C4-2B (cell line): Measurements from ENCODE around the gene NSD2.

Experiments used
- H3K27ac ChIP-seq: fragments of 450-650 bp; 2 replicates; pipeline ENCODE4 v1.5.1; 2017
- ZFX ChIP-seq: fragments of 450-650 bp; IDR thresholded peaks from 2 replicates; pipeline ENCODE4 v1.6.1; 2017
- TF ChIP-seq, protein P1 (sequence below): fragments of 450-650 bp; conservative IDR thresholded peaks from 2 replicates; pipeline ENCODE4 v1.5.1; 2017; ENCODE audit warnings: mild to moderate bottlenecking

NSD2 gene

GRCh38 chr4:1870578-1871443 is at the start of gene NSD2:
TSS of gene NSD2 (plus strand) at chr4:1871393. CDS start at chr4:1900655, 29,262 bp downstream.
- peak; percentile 43; the same call in 1 of the 2 replicates for TF ChIP-seq ZFX
- TF ChIP-seq, protein P1, sequence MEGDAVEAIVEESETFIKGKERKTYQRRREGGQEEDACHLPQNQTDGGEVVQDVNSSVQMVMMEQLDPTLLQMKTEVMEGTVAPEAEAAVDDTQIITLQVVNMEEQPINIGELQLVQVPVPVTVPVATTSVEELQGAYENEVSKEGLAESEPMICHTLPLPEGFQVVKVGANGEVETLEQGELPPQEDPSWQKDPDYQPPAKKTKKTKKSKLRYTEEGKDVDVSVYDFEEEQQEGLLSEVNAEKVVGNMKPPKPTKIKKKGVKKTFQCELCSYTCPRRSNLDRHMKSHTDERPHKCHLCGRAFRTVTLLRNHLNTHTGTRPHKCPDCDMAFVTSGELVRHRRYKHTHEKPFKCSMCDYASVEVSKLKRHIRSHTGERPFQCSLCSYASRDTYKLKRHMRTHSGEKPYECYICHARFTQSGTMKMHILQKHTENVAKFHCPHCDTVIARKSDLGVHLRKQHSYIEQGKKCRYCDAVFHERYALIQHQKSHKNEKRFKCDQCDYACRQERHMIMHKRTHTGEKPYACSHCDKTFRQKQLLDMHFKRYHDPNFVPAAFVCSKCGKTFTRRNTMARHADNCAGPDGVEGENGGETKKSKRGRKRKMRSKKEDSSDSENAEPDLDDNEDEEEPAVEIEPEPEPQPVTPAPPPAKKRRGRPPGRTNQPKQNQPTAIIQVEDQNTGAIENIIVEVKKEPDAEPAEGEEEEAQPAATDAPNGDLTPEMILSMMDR = no peak
- peak within 1 kb of the TSS; percentile 98 for H3K27ac ChIP-seq

DNA sequence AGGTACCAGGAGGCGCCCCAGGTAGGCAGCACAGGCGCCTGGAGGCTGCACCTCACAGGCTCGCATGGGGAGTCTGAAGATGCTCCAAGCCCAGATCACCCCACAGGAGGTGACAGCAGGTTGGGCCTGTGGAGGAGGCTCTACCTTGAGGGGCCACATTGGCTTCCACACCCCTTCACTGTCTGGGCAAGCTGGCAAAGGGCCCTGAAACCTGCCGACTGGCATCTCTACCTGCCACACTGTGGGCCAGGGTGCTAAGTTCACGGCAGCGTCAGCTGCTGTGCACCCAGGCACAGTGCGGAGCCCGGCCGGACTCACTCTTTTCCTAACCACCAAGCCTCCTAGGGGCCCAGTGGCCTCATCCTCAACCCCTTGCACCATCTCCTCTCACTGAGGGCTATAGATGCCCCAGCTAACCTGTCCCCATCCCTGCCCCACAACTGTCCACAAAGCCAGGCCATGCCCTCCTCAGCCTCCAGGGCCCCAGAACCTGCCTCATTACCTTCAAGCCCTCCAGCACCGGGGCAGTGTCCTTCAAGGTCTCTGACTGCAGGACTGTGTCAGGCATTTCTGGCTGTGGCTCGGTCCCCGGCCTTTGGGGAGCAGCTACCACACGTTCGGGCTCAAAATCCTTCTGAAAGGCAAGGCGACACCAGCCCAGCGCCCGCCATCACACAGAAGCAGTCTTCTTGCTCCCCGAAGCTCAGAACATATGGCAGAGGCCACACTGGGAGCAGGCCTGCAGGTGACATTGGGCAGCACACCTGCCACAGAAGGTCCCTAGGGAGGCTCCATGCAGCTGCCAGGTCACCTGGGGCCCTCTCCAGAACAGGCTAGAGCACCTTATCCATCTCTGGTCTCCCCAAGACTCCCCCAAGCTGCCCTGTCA is 49.3 kb upstream of the NSD2 start:
- no peak overlapping the region for H3K27ac ChIP-seq
- no peak for TF ChIP-seq ZFX
- TF ChIP-seq, protein P1 = no peak

DNA sequence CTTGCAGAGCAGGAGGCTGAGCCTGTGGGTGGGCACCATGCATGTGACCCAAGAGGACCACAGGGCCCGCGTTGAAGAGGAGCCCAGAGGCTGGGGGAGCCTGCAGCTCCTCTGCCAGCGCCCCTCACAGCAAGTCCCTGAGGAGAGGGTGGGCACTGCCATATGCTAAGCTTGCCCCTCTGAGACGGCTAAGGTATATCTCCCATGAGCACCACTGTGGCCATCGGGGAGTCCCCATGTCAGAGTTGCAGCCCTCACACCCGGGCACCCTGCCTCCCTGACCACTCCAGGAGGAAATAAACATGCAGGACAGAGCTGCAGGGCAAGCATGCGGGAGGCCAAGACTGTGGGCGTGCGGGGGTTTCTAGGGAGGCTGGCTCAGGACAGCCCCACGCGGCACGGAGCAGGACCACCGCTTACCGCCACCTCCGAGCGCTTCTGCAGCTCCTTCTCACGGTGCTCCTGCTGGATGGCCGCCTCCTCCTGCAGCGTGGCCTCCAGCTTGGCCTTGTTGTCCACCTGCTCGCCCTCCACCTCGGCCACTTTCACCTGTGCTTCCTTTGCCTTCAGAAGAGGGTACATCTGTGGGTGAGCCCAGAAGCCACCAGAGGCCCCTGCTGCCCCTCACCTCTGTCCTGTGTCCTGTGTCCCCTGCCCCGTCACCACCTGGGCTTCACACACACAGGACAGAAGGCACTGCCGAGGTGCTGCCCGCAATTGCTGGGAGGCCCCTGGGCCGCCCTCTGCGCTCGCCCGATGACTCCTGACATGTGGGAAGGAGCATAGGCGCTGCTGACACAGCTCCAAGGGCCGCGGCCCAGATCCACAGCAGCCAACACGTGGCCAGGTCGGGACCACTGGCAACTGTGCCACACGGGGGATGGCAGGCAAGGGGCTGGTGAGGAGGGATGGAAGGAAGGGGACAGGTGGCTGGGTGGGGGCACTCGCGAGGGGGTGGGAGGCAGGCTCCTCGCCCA is 48.3 kb upstream of the NSD2 start:
- no peak overlapping the region for H3K27ac ChIP-seq
- TF ChIP-seq ZFX = no peak
- TF ChIP-seq, protein P1 = no peak

DNA sequence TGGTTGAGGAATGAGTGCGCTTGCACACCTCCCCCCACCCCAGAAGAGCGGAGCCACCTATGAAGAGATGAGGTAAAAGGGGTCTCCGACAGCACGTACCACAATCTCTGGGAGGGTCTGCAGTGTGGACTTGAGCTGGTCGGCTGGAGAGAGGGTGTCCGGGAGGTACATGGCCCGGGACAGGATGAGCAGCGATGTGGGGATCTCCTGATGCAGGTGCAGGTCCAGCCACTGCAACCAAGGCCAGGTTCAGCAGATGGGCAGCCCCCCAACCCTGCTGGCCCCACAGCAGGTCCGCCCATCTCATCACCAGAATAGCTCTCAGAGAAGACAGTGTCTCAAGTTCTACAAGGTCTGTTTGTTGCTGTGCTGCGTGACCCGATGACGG is 47.7 kb upstream of the NSD2 start:
- TF ChIP-seq ZFX = no peak
- TF ChIP-seq, protein P1 = no peak
- no peak overlapping the region for H3K27ac ChIP-seq

GRCh38 chr4:1824746-1825145 is 46.4 kb upstream of the NSD2 start:
- H3K27ac ChIP-seq = no peak overlapping the region

GRCh38 chr4:1825326-1825725 is 45.9 kb upstream of the NSD2 start:
- H3K27ac ChIP-seq = no peak overlapping the region
- TF ChIP-seq ZFX = no peak
- TF ChIP-seq, protein P1 = no peak

More at GRCh38 chr4:1824746-1825145, 46.4 kb upstream of the NSD2 start:
- no peak for TF ChIP-seq ZFX
- TF ChIP-seq, protein P1 = no peak
